ENCODE results near the gene DIS3L2. TPM values are rescaled to one million over a fixed set of nuclear protein-coding genes. Genes with fewer than 3 reads are reported as not detected.
"Not testable (repeated sequence)": the region's sequence is repeated elsewhere in the genome, so short reads cannot be mapped to it uniquely, and the experiment has no call there.

Gene DIS3L2
- total RNA-seq, 2 donors from 2014 or later, result 39.5 to 42.4 TPM

GRCh38 chr2:232377841-232378734, 416.6 kb downstream of the DIS3L2 start:
- H3K27me3 Mint-ChIP-seq (ENCODE audit: insufficient read depth), result peaks cover 16% of the 10 kb centered on the region
- no peaks in the 10 kb centered on the region for H3K4me1 ChIP-seq (ENCODE audit: control insufficient read depth, insufficient read depth, low read length)
- H3K4me1 Mint-ChIP-seq, result peaks cover 4% of the 10 kb centered on the region
- H3K4me3 ChIP-seq (ENCODE audit: low read length), result no peak overlapping the region
- H3K27ac Mint-ChIP-seq, result no peak overlapping the region
- DNase-seq, result no peak
- TF ChIP-seq CTCF (conservative IDR thresholded peaks at IDR 0.05), result no peak
- no peak overlapping the region for H3K4me3 Mint-ChIP-seq
- H3K36me3 Mint-ChIP-seq (ENCODE audit: low read depth), result no peaks in the 10 kb centered on the region
- H3K27ac ChIP-seq (ENCODE audit: low read depth, low read length), result no peak overlapping the region
- no peaks in the 10 kb centered on the region for H3K9me3 Mint-ChIP-seq
- no peak overlapping the region for H3K9ac ChIP-seq (ENCODE audit: extremely low read depth, low read length, poor library complexity, severe bottlenecking)
- H3K9me3 ChIP-seq (ENCODE audit: control insufficient read depth, low read length), result no peaks in the 10 kb centered on the region
- no peaks in the 10 kb centered on the region for H3K36me3 ChIP-seq (ENCODE audit: control insufficient read depth, insufficient read depth, low read length)
- no peaks in the 10 kb centered on the region for H3K27me3 ChIP-seq (ENCODE audit: control insufficient read depth, insufficient read depth, low read length, poor library complexity, severe bottlenecking)
- 87 to 100% methylated on average over 1 to 17 of the region's 17 CpGs for WGBS, 2 experiments (ENCODE audit: insufficient coverage in 1 of 2, insufficient read length in 1 of 2)

- H3K36me3 Mint-ChIP-seq (ENCODE audit: low read depth); H3K4me3 Mint-ChIP-seq; H3K4me3 ChIP-seq (ENCODE audit: low read length); H3K9me3 ChIP-seq (ENCODE audit: control insufficient read depth, low read length); H3K36me3 ChIP-seq (ENCODE audit: control insufficient read depth, insufficient read depth, low read length); H3K27me3 ChIP-seq (ENCODE audit: control insufficient read depth, insufficient read depth, low read length, poor library complexity, severe bottlenecking); DNase-seq; H3K27ac Mint-ChIP-seq; H3K9ac ChIP-seq (ENCODE audit: extremely low read depth, low read length, poor library complexity, severe bottlenecking); H3K9me3 Mint-ChIP-seq; H3K4me1 Mint-ChIP-seq; H3K27ac ChIP-seq (ENCODE audit: low read depth, low read length); H3K4me1 ChIP-seq (ENCODE audit: control insufficient read depth, insufficient read depth, low read length): not testable (repeated sequence)
- WGBS, 2 experiments (ENCODE audit: insufficient coverage in 1 of 2, insufficient read length in 1 of 2), result 87% methylated on average over 12 of the region's 12 CpGs; no CpG with 5 or more reads in 1 of the 2 experiments
- H3K27me3 Mint-ChIP-seq (ENCODE audit: insufficient read depth), result peaks cover 22% of the 10 kb centered on the region
Observed at GRCh38 chr2:232378735-232379151, 417.2 kb downstream of the DIS3L2 start, which contains the start of gene ALPP. TSS of gene ALPP (plus strand) at chr2:232378751. CDS start at chr2:232378803, 52 bp downstream.

- H3K27ac ChIP-seq (ENCODE audit: low read depth, low read length); H3K36me3 ChIP-seq (ENCODE audit: control insufficient read depth, insufficient read depth, low read length); DNase-seq; H3K4me1 Mint-ChIP-seq; H3K4me3 ChIP-seq (ENCODE audit: low read length); H3K4me1 ChIP-seq (ENCODE audit: control insufficient read depth, insufficient read depth, low read length); H3K36me3 Mint-ChIP-seq (ENCODE audit: low read depth); H3K4me3 Mint-ChIP-seq; H3K9me3 Mint-ChIP-seq; H3K9ac ChIP-seq (ENCODE audit: extremely low read depth, low read length, poor library complexity, severe bottlenecking); H3K9me3 ChIP-seq (ENCODE audit: control insufficient read depth, low read length); H3K27ac Mint-ChIP-seq: not testable (repeated sequence)
- 91 to 95% methylated on average over 21 to 39 of the region's 41 CpGs for WGBS, 2 experiments (ENCODE audit: insufficient coverage in 1 of 2, insufficient read length in 1 of 2)
- peaks cover 34% of the 10 kb centered on the region for H3K27me3 Mint-ChIP-seq (ENCODE audit: insufficient read depth)
- peaks cover 14% of the 10 kb centered on the region for H3K27me3 ChIP-seq (ENCODE audit: control insufficient read depth, insufficient read depth, low read length, poor library complexity, severe bottlenecking)
Observed at GRCh38 chr2:232379610-232380590, 418.4 kb downstream of the DIS3L2 start.

Data from endodermal cell (in vitro differentiated cells).